ENCODE data around the gene CACNG5.

CACNG5 gene

DNA sequence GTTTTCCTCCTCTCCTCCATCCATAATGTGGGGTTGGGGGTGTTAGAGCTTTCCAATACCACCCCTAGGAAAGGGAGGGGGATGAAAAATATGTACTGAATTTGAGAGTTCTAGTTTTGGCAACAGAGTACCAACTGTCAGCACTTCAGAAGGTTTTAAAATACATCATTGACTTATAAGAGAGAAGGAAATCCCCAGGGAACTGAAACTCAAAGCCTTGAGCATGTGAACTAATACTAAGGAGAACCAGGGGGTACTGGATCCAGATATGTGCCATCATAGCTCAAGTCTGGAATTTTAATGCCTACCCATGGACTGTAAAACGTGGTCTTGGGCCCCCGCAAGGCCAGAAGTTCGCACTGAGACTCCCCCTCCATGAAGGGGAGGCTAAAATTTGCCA lies 15.8 kb downstream of the CACNG5 start:
- TF ChIP-seq TAF1 (IDR thresholded peaks at IDR 0.05; ENCODE audit: borderline replicate concordance, insufficient read depth, low read length): no peak
- no peak for TF ChIP-seq FOXP2 (optimal IDR thresholded peaks at IDR 0.05; ENCODE audit: borderline replicate concordance, extremely low read depth, extremely low read length, insufficient read depth)
- TF ChIP-seq REST (IDR thresholded peaks at IDR 0.05; ENCODE audit: insufficient read depth in 1 of 2, low read depth in 2 of 2, low read length in 2 of 2): no peak
- TF ChIP-seq POLR2AphosphoS5 (IDR thresholded peaks at IDR 0.05; ENCODE audit: low read depth, low read length): no peak
- no peak for TF ChIP-seq SIN3A (IDR thresholded peaks at IDR 0.05; ENCODE audit: borderline replicate concordance, insufficient read depth, low read length)

DNA sequence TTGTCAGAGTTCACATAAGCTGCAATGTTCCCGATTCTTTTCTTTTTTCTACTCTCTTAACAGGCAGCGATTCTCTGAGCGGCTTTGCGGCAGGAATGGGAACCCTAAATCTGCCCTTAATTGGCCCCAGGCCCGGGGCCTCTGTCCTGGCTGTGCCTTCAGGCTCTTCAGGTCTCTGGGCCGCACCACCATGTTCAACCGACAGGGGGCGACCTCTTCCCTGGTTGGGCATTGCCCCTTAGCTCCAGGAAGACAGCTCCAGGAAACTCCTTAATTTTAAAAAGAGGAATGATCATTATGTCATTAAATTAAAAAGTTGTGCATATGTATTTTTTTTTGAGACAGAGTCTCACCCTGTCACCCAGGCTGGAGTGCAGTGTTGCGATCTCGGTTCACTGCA lies 20.3 kb downstream of the CACNG5 start:
- no peak for TF ChIP-seq FOXP2 (optimal IDR thresholded peaks at IDR 0.05; ENCODE audit: borderline replicate concordance, extremely low read depth, extremely low read length, insufficient read depth)
- TF ChIP-seq TAF1 (IDR thresholded peaks at IDR 0.05; ENCODE audit: borderline replicate concordance, insufficient read depth, low read length): no peak

GRCh38 chr17:66858226-66859083 lies 23.5 kb downstream of the CACNG5 start:
- no peak for TF ChIP-seq POLR2AphosphoS5 (IDR thresholded peaks at IDR 0.05; ENCODE audit: low read depth, low read length)
- no peak for TF ChIP-seq TAF1 (IDR thresholded peaks at IDR 0.05; ENCODE audit: borderline replicate concordance, insufficient read depth, low read length)
- TF ChIP-seq SIN3A (IDR thresholded peaks at IDR 0.05; ENCODE audit: borderline replicate concordance, insufficient read depth, low read length): no peak
- no peak for TF ChIP-seq FOXP2 (optimal IDR thresholded peaks at IDR 0.05; ENCODE audit: borderline replicate concordance, extremely low read depth, extremely low read length, insufficient read depth)
- no peak for TF ChIP-seq REST (IDR thresholded peaks at IDR 0.05; ENCODE audit: insufficient read depth in 1 of 2, low read depth in 2 of 2, low read length in 2 of 2)

GRCh38 chr17:66859353-66859752 lies 24.4 kb downstream of the CACNG5 start:
- no peak for TF ChIP-seq SIN3A (IDR thresholded peaks at IDR 0.05; ENCODE audit: borderline replicate concordance, insufficient read depth, low read length)
- TF ChIP-seq POLR2AphosphoS5 (IDR thresholded peaks at IDR 0.05; ENCODE audit: low read depth, low read length): no peak
- no peak for TF ChIP-seq FOXP2 (optimal IDR thresholded peaks at IDR 0.05; ENCODE audit: borderline replicate concordance, extremely low read depth, extremely low read length, insufficient read depth)

- TF ChIP-seq SIN3A (IDR thresholded peaks at IDR 0.05; ENCODE audit: borderline replicate concordance, insufficient read depth, low read length) (no peak), REST (IDR thresholded peaks at IDR 0.05; ENCODE audit: insufficient read depth in 1 of 2, low read depth in 2 of 2, low read length in 2 of 2) (no peak), FOXP2 (optimal IDR thresholded peaks at IDR 0.05; ENCODE audit: borderline replicate concordance, extremely low read depth, extremely low read length, insufficient read depth) (no peak)
Observed at GRCh38 chr17:66860204-66860603, 25.3 kb downstream of the CACNG5 start.

GRCh38 chr17:66863820-66864219 lies 28.9 kb downstream of the CACNG5 start:
- TF ChIP-seq REST (IDR thresholded peaks at IDR 0.05; ENCODE audit: insufficient read depth in 1 of 2, low read depth in 2 of 2, low read length in 2 of 2) (no peak), SIN3A (IDR thresholded peaks at IDR 0.05; ENCODE audit: borderline replicate concordance, insufficient read depth, low read length) (no peak), POLR2AphosphoS5 (IDR thresholded peaks at IDR 0.05; ENCODE audit: low read depth, low read length) (no peak), FOXP2 (optimal IDR thresholded peaks at IDR 0.05; ENCODE audit: borderline replicate concordance, extremely low read depth, extremely low read length, insufficient read depth) (no peak), TAF1 (IDR thresholded peaks at IDR 0.05; ENCODE audit: borderline replicate concordance, insufficient read depth, low read length) (no peak)
